Right lung (tissue), 5 donors: ENCODE data around the gene TNFRSF1B. TPM values are rescaled to one million over a fixed set of nuclear protein-coding genes. Genes with fewer than 3 reads are reported as not detected.

Source experiments
- DNase-seq, 2 donors: peaks; one replicate each; pipeline ENCODE4 v3.0.0-alpha.2; 2013
- polyA plus RNA-seq, 5 donors: library from polyadenylated mRNA; unstranded; fragments of 120-200 nt; gene quantifications; one replicate each; pipeline versions ENCODE4 v1.2.1 to v1.2.3, GENCODE V29; 2013; ENCODE audit warnings: inconsistent platforms in 1 of 5, low replicate concordance in 1 of 5; ENCODE audit not compliant: insufficient read length in 5 of 5, insufficient read depth in 1 of 5

The TNFRSF1B gene
- polyA plus RNA-seq, 5 donors = 12.4 to 22.8 (median 16.5) TPM

DNA sequence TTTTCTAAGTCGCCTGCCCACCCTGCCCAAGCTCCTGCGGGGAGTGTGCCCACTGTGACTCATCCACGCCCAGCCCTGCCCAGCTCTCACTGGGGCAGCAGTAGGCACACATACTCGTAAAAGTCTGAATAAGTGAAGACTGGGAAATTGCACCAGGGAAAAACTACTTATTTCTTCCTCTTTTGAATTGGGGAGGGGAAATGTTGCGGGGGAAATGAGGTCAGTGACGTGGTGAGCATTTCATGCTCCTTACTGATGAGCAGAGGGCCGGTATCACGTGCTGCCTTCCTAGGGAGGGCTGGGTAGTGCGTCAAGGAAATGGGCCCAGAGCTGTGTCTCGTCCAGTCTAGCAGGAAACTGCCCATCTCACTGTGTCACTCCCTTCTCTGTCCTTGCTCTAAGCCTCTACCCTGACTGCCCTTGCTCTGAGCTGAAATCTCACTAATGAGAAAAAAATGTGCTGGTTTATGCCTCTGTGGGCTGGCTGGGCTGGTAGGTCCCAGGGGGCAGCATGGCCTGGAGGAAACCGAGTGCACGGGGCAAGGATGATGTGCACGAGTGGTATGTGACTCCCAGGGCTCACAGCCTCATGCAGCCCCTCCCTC is 13.5 kb upstream of the TNFRSF1B start:
- DNase-seq = no peak

DNA sequence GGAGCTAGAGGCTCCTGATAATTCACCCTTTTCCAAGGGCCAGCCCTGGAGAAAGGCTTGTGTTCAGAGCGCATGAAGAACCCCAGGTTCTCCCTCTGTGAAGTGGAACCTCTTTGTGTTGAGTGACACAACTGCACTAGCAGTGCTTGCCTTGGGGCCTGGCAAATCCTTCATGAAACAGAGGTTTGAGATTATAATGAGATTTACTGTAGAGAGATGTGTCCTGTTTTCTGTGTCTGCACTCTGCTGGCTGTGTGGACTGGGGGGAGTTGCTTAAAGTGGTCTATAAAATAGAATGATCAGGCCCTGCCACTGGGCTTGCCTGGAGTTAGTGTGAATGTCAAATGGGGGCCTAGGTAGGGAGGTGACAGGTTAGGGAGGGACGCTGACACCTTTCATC is 11.5 kb upstream of the TNFRSF1B start:
- DNase-seq = no peak

DNA sequence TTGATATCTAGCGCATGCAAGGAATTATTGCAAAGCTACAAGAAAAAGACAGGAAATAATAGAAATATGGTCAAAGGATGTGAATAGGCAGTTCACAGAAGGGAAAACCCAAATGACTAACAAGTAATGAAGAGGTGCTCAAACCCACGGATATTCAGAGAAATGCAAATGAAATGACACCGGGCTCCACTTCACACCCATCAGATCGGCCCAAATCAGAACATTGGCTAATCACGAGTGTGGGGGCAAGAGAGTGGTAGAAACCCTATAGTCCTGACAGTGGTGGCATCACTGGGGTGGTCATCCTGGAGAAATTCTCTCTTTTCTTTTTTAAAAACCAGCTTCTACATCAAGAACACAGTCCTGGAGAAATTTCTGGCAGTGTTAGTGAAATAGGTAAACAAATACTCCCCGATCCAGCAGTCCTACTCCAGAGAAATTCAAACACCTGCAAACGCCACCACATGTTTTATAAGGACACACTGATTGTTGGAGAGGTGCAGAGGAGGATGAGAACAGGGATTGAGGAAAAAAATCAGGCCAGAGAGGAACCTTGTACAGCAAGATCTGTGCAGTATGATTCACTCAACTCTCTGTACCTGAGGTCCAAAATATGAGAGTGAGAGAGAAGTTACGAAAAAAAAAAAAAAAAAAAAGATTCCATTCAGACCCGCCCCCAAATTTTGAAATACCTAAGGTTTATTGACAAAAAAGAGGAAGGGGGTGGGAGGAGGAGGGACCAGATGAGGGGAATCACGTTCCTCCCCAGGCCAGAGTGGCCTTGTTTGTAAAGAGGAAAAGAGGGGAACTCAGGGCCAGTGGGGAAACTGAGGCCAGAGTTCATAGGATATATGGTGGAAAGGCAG is 9.2 kb upstream of the TNFRSF1B start:
- DNase-seq = no peak

DNA sequence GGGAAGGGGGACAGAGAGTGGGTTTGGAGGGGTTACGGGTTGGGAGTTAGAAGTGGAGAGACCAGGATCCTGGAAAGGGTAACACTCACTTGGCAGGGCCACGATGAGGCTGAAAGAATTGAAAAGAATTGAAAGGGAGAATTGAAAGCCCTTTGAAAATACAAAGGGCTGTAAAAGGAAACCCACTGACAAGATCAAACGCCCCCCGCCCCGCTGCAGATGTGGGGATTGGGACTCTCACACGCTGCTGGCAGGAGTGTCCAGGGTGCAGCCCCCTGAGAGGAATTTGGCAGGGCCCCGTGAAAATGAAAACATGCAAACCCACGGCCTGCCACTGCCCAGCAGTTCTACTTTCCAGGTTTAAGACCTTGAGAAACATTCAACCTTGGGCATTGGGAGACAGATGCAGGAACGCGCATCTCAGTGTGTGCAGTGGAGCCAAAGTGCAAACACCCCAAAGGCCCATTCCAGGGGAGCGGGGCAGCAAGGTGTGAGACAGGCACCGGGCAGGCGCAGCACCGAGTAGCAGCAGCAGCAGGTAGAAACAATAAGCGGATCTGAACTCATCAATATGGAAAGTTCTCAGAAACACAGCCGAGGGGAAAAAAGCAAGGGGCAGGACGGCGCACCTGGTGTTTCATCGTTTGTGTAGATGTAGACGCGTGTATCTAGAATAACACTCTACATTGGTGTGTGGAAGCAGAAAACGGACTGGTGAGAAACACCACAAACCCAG is 8.3 kb upstream of the TNFRSF1B start:
- DNase-seq = no peak

DNA sequence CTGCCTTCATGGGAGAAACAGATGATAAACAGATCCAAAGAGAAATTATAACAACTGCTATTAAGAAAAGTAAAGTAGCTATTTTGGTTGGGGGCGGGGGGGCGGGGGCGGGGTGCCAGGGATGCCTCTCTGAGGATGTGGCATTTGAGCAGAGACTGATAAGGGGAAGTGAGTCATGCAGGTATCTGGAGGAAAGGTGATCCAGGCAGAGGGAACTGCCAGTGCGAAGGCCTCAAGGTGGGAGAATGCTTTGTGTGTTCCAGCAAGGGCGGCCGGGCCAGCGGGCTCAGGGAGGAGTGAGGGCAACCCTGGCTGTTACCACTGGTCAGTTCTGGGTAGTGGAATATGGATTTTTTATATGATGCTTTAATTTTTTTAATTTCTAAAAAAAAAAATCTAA is 7.0 kb upstream of the TNFRSF1B start:
- DNase-seq = no peak

DNA sequence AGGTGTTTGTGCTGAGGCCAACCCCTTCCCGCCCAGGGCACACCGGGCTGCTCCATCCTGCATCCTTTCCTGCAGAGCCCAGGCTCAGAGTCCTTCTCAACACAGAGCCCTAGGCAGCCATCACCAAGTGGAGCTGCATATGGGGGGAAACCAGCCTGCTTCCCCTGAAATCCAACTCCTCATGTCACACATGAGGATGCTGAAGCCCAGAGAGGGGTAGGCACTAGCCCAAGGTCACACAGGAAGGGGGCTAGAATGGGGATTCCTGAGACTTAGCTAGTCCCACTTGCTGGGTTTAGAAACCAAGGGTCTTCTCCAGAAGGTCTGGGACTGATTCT is 5.5 kb upstream of the TNFRSF1B start:
- no peak for DNase-seq

DNA sequence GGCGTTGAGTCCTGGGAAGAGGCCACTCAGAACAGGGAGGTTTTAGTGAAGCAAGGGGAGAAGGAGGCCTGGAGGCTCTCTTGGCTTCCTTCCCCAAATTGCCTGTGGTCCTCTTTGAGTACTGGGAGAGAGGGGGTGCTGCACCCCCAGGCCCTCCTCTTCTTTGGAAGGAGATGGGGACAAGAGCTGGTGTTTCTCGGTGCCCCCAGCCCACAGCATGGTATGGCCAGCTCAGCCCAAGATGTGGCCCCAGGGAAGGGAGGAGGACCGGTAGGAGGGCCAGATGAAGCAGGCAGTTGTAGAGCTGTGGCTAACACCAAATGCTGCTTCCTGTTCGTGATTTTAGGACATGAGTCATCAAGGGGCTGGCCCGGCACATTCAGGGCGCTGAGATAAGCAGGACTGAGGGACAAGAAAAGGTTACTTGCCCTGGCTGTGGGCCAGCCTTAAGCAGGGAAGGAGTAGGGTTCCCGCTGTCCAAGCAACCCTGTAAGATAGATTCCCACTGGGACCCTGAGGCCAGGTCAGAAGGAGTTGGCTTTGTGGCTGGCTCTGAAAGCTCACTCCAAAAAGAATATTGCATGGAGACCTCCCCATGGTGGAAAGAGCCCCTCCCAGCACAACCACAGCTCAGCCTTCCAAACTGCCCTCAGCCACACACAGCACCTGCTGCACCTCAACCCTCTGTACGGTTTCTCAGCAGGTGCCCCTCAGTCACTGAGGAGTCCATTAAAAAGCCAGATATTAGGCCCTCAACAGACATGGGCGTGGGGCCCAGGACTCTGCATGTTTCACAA is 4.9 kb upstream of the TNFRSF1B start:
- no peak for DNase-seq

DNA sequence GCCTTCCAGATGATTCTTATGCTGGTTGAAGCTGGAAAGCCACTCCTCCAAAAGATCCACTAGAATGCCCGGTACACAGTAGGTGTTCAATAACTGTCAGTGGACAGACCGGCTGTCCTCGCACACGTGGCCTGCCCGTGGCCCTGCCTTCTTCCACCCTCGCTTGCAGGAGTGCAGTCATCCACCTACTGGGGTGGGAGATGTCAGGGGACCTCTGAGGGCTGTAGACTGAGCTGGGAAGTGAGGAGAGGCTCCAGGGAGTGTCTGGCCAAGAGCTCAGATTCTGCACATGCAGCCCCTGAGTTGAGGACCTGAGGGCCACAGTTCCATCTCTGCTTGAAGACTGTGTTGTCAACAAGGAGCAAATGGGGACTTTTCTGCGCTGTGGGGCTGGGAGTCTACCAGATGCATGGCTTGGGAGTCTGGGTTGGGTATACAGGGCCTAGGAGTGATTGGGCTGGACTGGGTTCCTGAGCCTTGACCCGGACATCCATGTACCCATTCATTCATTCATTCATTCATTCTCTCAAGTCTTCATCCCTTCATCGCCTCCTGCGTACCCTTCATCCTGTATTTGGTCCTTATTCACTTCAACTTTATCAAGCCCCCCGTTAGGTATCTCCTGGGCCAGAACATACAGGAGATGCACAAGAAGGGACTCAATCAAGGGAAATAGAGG is 4.2 kb upstream of the TNFRSF1B start:
- DNase-seq = no peak

DNA sequence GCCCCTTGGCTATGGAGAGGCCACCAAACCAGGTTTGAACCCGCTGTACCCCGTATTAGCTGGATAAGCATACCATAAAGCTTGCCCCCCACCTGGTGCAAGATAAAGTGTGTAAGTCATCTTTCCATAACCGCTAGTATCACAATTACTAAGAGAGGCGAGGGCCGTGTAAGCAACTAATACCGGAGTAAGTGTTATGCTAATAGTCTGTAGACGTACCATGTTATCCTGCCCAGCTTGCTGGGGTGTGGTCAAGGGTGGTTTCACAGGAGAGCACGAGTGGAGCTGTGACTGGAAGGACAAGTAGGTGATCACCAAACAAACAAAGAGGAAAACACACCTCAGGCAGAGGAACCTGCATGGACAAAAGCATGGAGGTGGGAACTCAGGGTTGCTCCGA is 3.6 kb upstream of the TNFRSF1B start:
- DNase-seq = no peak

DNA sequence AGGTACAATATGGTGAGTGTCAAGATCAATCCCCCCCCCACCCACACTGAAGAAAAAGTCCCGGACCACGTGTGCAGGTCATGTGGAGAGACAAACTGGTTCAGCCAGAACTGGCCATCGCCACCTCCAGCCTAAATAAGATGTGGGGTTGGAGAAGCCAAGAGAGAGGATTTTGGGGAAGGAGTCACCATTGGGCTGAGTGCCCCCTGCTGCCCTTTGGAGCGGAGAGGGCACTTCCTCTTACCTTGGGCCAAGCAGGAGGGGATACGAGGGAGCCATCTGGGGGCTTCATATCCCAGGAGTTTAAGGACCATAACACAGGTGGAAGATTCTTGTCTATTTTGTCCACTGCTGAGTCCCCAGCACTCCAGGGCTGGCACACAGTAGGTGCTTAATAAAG is 2.6 kb upstream of the TNFRSF1B start:
- no peak for DNase-seq

DNA sequence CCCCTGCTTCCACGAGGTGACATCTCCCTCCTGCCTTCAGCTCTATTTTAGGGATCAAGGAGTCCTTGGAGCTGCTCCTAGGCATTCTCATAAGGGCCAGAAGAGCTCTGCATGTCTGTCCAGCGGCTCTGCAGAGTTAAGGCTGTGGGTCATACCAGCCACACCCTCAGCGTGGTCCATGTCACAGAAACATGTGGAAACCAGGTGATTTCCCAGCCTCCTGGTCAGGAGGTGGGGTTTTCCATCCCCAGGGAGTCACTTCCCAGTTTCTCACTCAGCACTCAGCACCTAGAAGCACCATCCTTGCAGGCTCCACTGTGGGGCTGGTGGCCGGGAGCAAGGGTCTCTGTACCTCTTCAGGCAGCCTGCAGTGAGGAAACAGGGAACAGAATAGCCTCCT is 1.4 kb upstream of the TNFRSF1B start:
- no peak for DNase-seq

DNA sequence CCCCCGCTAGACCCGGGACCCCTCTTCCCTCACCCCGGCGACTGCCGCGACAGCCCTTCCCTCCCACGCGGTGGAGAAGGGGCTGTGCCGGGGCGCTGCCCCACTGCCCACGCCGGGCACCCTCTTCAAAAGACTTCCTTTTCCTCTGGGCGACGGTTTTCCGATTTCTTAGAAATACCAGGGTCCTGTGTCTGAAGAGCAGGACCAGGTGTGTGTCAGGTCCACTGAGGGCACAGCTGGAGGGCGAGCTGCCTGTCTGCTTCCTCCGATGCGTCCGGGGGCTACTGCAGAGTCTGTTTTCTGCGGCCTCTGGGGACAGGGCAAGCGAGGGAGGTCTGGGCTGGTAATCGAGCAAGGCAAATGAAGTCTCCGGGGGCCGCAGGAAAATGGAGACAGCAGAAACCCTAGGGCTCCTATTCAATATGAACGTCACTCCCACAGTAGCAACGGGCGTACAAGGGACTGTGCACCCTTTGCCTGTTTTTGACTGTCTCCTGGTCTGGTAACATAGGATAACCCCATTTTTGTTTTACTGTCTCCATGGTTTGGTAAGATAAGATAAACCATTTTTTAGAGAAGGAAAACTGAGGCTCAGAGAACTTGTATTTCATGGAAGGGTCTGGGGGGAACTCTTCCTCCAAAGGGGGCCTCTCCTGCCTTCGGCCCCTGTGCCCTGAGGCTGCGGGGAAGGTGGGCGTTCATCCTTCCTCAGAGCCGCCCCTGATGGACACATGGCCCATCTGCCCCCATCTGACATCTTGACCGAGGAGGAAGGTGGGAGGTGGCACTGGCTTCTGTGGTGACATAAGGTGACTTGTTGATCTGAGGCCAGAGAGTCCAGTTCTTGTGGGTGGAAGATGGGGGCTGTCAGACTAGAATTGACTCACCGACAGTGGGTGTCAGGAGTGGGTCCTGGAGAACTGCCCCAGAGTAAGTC is 970 bp downstream of the TNFRSF1B start:
- no peak for DNase-seq

DNA sequence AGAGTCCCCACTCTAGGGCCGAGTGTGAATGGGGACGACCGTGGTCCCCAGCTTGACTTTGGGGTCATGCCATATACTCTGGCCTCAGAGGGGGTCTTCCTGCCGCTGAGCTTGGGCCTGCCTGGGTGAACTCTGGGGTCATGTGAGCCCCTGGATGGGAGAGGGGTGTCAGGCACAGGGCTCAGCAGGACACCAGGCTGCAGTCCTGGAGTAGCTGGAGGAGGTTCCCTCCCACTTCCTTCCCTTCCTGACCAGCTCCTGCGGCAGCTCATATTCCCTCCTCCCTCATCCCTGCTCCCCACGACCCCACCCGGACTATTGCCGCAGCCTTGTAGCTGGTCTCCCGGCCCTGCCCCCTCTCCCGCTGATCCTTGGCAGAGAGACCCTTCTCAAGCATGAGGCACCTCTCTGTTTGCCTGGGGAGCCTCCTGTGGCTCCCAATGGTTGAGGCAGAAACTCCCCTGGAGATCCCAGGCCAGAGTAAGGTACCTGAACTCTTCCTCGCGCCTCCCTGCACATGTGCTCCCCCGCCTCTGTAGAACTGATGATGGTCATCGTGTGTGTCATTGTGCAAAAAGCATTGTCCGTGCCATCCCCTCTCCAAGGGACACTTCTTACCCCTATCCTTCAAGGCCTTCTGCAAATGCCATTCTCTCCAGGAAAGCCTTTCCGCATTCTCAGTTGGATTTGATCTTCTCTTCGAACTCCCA is 1.8 kb downstream of the TNFRSF1B start:
- DNase-seq = no peak

DNA sequence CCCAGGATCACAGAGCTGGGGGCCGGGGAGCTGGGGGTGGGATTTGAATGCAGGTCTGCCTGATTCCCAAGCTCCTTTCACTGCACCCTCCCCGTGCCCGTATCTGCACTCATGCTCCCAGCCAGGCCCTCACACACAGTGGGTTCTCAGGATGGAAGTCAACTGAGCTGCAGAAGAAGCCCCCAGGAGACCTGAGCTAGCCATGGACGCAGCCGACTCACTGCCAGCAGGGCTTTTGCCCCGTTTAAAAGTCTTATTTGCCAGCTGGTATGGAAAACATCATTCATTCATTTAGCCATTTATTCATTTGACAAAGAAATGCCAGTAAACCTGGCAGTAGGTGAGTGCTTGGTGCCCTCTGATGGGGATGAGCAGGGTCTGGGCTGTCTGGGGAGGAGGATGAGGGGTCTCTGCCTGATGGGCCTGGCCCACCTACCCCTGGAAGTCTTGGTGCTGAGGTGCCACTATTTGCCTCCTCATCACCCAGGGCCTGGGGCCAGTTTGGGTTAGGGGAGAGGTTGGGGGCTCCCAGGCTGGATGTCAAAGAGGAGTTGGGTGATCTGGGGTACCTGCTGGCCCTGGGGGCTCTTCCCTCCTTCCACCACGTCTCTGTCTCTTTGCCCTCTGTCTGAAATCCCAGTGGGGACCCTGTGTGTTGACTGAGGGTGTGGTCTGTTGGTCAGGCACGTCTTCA is 2.8 kb downstream of the TNFRSF1B start:
- no peak for DNase-seq

DNA sequence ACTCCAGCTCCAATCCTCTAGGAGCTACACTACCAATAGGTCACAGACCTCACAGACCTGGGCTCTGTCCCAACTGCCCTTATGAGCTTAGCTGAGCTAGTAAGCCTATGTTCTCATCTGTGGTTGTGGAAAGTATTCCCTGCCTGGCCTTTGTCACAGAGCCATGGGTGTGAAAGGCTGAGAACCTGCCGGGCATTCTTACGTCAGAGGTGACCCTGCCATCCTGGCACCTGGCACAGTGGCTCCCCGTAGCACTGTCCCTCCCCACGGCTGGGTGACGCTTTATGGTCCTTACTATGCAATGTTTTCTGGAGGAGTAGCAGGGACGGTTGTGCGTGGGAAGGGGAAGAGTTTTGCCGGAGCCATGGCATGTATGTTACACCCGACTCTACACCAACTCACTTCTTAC is 3.5 kb downstream of the TNFRSF1B start:
- DNase-seq = no peak

DNA sequence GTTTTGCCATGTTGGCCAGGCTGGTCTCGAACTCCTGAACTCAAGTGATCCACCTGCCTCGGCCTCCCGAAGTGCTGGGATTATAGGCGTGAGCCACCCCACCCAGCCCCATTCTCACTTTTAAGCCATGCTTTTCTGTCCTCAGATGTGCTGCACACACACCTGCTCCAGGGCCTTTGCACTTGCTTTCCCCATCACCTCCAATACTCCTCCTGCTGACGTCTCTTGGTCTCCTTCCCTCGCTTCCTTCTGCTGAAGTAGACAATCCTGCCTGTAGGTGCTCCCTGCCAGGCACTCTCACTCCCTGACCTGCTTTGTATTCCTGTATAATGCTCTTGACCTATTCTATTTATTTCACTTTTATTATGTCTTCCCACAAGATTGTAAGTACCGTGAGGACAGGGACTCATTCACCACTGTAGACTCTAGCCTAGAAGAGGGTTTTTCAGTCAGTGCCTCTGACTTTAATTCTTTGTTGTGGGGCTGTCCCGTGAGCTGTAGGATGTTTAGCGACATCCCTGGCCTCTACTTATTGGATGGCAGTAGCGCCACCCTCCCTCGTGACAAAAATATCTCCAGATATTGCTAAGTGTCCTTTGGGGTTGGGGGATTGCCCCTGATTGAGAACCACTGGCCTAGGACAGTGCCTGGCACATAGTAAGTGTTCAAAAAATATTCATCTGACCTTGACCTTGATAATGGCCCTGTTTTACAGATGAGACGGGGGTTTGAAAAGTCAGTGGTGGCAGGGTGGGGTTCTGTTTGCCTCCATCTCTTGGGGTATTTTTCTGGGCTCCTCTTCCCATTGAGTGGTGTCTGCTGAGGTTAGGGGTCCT is 4.6 kb downstream of the TNFRSF1B start:
- no peak for DNase-seq

DNA sequence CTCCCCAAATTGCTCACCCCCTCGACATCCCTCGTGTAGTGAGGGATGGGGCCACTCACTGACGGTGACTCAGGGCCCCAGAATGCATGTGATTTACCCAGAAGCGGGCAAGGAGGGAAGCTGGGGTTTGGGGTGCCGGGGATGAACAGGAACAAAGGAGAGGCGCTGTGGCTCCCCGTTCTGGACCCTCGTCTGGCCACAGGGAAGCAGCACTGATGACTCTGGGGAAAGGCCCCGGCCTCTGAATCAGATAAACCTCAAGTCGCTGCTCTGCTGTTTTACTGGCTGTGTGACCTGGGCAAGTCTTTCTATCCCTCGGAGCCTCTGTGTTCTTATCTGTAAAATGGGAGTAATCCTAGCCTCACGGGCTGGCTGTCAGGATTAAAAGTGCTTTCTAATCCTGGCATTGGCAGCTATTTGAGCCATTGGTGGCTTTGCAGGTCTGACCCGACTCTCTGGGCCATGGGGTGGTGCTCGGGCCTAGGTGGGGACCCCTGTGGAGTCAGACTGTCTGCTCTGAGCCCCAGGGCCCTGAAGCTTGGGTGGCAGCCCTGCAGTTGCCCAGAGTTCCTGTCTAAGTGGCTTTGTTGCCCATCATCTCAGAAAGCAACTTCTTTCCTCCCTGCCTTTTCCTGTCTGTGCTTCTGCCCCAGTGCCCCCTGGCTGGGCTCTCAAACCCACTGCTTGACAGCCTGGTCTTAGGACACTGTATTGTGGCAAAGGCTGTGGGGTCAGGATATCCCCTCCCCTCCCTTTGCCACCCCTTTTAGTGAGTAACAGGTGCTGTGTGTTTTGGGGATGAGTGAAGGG is 5.5 kb downstream of the TNFRSF1B start:
- DNase-seq = no peak
